ENCODE data around the gene MAPK6. TPM values are rescaled to one million over a fixed set of nuclear protein-coding genes. Genes with fewer than 3 reads are reported as not detected.
"Not testable (repeated sequence)": the region's sequence is repeated elsewhere in the genome, so short reads cannot be mapped to it uniquely, and the experiment has no call there.

Gene MAPK6
- total and polyA plus RNA-seq, 9 of the 15 experiments (the other 6 are each of a cell fraction or from before 2014, with no cell fraction given): 28.5 to 97.1 (median 74.0) TPM

DNA sequence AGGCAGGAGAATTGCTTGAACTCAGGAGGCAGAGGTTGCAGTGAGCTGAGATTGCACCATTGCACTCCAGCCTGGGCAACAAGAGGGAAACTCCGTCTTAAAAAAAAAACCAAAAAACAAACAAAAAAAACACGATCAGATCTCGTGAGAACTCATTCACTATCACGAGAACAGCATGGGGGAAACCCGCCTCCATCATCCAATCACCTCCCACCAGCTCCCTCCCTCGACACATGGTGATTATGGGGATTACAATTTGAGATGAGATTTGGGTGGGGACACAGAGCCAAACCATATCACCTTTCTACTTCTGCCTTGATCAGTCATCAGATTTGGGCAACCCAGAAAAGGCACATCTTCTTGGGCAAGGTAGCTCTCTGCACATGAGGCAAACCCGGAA is 15.9 kb upstream of the MAPK6 start:
- H3K9me3 ChIP-seq (replicated peaks; ENCODE audit: control insufficient read depth, insufficient read depth, low read depth, low read length); H3K4me3 ChIP-seq; H3K27me3 ChIP-seq (ENCODE audit: control insufficient read depth in 2 of 2, insufficient read depth in 2 of 2, low read length in 2 of 2); H3K36me3 ChIP-seq (ENCODE audit: control insufficient read depth, insufficient read depth, low read length); BruUV-seq (replicated peaks); FAIRE-seq; CTCF ChIA-PET (ENCODE audit: low intra/inter-chr PET ratio); intact Hi-C loops (cut with micrococcal nuclease); H3K9ac ChIP-seq (ENCODE audit: insufficient read depth in 1 of 2, low read depth in 2 of 2, low read length in 2 of 2); H3K9me1 ChIP-seq (ENCODE audit: control insufficient read depth, insufficient read depth, low read length); DNase-seq (ENCODE audit: extremely low read depth in 1 of 4, low spot score in 3 of 4); H4K20me1 ChIP-seq (replicated peaks; ENCODE audit: control insufficient read depth, insufficient read depth, low read length); H2AFZ ChIP-seq (ENCODE audit: low read depth, low read length); in situ Hi-C loops (cut with MboI); H3K27ac ChIP-seq (ENCODE audit: extremely low read depth, low read depth, low read length); H3K4me2 ChIP-seq (ENCODE audit: insufficient read depth, low read length); ATAC-seq; H3K79me2 ChIP-seq (ENCODE audit: control insufficient read depth, insufficient read depth, low read length); TF ChIP-seq FOXM1 (CRISPR knock-in tag; IDR thresholded peaks at IDR 0.05; ENCODE audit: low read depth): not testable (repeated sequence)
- 48% methylated on average over 7 of the region's 7 CpGs for WGBS (ENCODE audit: insufficient coverage, low coverage, missing lambda C conversion rate)
- H3K4me1 ChIP-seq (replicated peaks in 1 of 2; ENCODE audit: control insufficient read depth in 2 of 2, insufficient read depth in 2 of 2, low read length in 2 of 2): peaks cover 4 to 24% of the 10 kb centered on the region in 2 experiments; a peak in 4 of 5 replicates
- TF ChIP-seq CHAMP1 (IDR thresholded peaks at IDR 0.05) (peak; percentile 87), CBX3 (IDR thresholded peaks at IDR 0.05; ENCODE audit: borderline replicate concordance in 1 of 2, low read length in 2 of 2) (peak in 1 of 2 experiments; percentile 60; a peak in 2 of 3 replicates), CHD2 (IDR thresholded peaks at IDR 0.05; ENCODE audit: low read depth, low read length) (peak; percentile 70; the same call in 1 of the 2 replicates), ZBTB33 (CRISPR knock-in tag; IDR thresholded peaks at IDR 0.05) (peak; percentile 90), CC2D1A (IDR thresholded peaks at IDR 0.05) (peak; percentile 98), FOXM1 (IDR thresholded peaks at IDR 0.05; ENCODE audit: low read depth) (peak; percentile 63; the same call in 1 of the 2 replicates)
- POLR2A ChIA-PET: interaction anchor here (1.1 kb wide), 1 partner anchor 124 kb away, joined by 3 read pairs; no protein-coding TSS in a partner anchor

Data from K562 (cell line).